Ectodermal cell (in vitro differentiated cells): ENCODE measurements around the gene UBE2L6.

Experiments
- H3K27ac ChIP-seq: 2 replicates; pipeline ENCODE4 v1.7.0; 2013; ENCODE audit warnings: mild to moderate bottlenecking, low read depth, low read length; ENCODE audit not compliant: insufficient read depth, poor library complexity, severe bottlenecking
- H3K27me3 ChIP-seq: 2 replicates; pipeline ENCODE4 v1.7.0; 2013; ENCODE audit warnings: mild to moderate bottlenecking, low read length; ENCODE audit not compliant: insufficient read depth, control insufficient read depth, poor library complexity, severe bottlenecking
- H3K36me3 ChIP-seq: one replicate; pipeline ENCODE4 v1.7.0; 2013; ENCODE audit warnings: low read length; ENCODE audit not compliant: control insufficient read depth, insufficient read depth
- H3K4me1 ChIP-seq: one replicate; pipeline ENCODE4 v1.7.0; 2013; ENCODE audit warnings: low read length; ENCODE audit not compliant: control insufficient read depth, insufficient read depth
- H3K4me3 ChIP-seq: 2 replicates; pipeline ENCODE4 v1.7.0; 2013; ENCODE audit warnings: low read depth, low read length, control low read depth; ENCODE audit not compliant: insufficient read depth
- H3K9me3 ChIP-seq: 2 replicates; pipeline ENCODE4 v1.7.0; 2013; ENCODE audit warnings: mild to moderate bottlenecking, low read length, moderate library complexity; ENCODE audit not compliant: control insufficient read depth
- WGBS, 2 experiments: methylation state at CpG; one replicate each; pipeline ENCODE4 v1.1.7; 2013; ENCODE audit warnings: missing lambda C conversion rate in 2 of 2; 5-methylcytosine and 5-hydroxymethylcytosine counted together

The UBE2L6 gene

DNA sequence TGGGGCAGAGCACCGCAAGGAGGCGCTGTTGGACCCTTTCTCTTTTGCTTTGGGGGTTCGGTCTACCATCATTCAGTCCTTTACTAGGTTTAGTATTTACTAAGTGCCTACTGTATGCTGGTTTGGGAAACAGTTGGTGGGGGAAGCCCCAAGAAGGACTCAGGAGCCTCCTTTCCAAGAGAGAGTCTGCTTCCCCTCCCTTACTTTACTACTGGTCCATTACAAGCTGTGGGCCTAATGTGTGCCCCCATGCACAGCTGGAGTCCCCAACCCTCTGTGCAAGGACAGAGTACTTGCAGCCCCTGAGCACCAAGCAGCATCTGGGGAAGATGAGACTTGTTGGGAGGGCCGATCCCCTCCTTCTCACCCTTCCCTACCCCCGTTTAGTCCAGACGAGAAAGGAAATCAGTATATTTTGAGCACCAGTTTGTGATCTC lies 876 bp upstream of the UBE2L6 start:
- no peaks in the 10 kb centered on the region for H3K9me3 ChIP-seq
- WGBS, 2 experiments = 30 to 39% methylated on average over 5 to 6 of the region's 6 CpGs

DNA sequence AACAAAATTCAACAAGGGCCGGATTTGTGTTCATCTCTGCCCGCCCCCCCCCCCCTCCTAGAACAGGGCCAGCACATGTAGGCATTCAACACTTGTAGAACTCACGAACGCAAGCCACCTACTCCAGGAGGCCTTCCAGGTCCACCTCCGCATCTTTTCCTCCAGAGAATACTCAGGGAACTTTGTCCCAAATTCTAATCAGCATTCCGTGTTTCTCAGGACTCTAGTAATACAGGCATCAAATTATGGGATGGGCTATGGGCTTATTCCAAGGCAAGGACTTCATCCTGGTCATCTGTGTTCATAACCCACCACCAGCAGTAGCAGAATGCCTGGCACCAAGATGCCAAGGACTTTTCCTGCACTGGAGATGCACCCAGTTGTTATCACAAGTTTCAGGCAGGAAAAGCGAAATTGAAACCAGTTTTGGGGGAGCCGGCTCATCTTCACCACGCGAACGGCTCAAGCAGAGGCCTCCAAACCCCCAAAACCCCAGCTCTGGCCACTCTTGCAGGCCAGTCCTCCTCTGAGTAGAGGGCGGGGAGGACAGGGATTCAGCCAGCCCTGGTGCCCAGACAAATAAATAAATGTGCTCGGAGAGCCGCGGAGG lies 462 bp downstream of the UBE2L6 start:
- no peaks in the 10 kb centered on the region for H3K36me3 ChIP-seq
- H3K27ac ChIP-seq = no peak overlapping the region
- no peaks in the 10 kb centered on the region for H3K27me3 ChIP-seq
- H3K9me3 ChIP-seq = no peaks in the 10 kb centered on the region
- 36 to 40% methylated on average over 14 to 15 of the region's 15 CpGs for WGBS, 2 experiments
- peaks cover 17% of the 10 kb centered on the region for H3K4me1 ChIP-seq
- H3K4me3 ChIP-seq = peak overlapping the region; percentile 82

More for the DNA sequence above, 876 bp upstream of the UBE2L6 start:
- no peaks in the 10 kb centered on the region for H3K27me3 ChIP-seq
- H3K4me3 ChIP-seq = peak overlapping the region; percentile 82
- peak overlapping the region; percentile 88 for H3K27ac ChIP-seq
- no peaks in the 10 kb centered on the region for H3K36me3 ChIP-seq
- H3K4me1 ChIP-seq = peaks cover 17% of the 10 kb centered on the region

DNA sequence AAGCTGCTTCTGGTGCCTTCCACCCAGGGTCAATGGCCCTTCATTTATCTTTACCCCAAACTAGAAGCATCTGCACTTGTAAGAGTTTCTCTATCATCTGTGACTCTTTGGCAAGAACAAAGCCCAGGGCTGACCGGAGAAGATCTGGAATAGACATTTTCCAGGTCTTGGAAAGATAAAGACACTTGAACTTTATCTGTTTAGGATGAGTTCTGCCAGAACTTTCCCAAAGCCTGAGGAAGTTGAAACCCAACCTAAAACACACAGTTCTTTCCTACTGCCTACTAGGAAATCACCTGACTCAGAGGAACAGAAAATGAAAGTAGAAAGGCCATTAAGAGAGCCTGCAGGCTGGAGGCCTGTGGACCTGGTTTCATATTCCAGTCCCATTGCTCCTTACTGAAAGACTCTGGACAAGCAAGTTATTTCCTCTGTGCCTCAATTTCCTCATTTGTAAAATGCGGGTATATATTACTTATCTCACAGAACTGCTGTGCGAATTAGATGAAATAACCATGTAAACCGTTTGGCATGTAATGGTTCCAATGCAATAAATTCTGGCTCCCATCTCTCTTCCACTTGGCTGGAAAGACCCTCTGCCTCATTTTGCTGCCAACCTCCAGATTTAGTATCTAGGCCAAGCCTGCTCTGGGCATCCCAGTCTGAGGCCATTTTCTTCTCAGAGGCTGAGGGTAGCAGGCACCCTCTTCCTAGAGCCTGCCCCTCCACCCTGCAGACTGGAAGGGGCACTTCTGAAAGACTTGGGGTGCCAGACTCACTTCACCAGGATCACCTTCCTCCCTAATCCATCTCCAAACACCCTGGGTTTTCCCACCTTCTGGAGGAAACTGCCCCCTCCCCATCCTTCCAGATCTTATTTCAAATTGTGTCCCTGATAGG lies 1.2 kb downstream of the UBE2L6 start:
- H3K36me3 ChIP-seq = no peaks in the 10 kb centered on the region
- peak overlapping the region; percentile 82 for H3K4me3 ChIP-seq
- no peaks in the 10 kb centered on the region for H3K9me3 ChIP-seq
- H3K27me3 ChIP-seq = no peaks in the 10 kb centered on the region
- no peak overlapping the region for H3K27ac ChIP-seq
- H3K4me1 ChIP-seq = peaks cover 17% of the 10 kb centered on the region
- WGBS, 2 experiments = 96 to 97% methylated on average over 4 of the region's 4 CpGs

DNA sequence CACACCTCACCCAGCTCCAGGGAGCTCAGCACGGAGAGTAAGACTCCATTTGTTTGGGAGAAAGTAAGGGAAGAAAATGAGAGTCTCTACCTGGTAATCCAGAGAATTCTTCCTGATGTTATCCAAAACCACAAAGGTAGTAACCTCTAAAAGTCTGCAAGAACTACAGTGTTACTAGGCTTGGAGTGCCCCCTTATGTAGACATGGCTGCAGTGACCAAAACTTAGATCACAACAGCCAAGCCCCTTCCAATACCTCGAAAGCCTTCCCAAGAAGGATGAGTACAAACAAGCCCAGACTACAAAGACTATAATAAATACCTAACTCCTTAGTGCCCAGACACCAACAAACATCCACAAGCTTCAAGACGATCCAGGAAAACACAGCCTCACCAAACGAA lies 4.9 kb downstream of the UBE2L6 start:
- Histone ChIP-seq H3K27ac (no peak overlapping the region), H3K4me1 (peaks cover 7% of the 10 kb centered on the region), H3K27me3 (no peaks in the 10 kb centered on the region), H3K4me3 (no peak overlapping the region), H3K36me3 (peaks cover 11% of the 10 kb centered on the region), H3K9me3 (no peaks in the 10 kb centered on the region)
- 72 to 79% methylated on average over 4 of the region's 4 CpGs for WGBS, 2 experiments

DNA sequence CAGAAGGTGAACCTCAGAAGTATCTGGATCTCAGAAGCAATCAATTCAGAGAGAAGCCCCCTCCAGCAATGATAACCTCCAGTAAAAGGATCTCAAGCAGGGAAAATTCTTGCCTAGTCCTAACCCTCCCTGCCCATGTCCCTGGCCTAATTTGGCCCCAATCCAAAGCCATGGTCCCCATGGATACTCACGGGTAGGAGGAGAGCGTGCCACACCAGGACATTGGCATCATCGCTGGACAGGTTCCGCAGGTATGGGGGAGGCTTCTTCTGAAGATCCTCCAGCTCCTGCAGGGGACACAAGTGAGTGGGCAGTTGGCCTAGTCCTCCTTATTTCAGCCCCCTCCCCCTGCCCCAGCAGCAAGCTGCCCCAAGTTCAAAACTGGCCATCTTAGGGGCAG lies 7.3 kb downstream of the UBE2L6 start:
- Histone ChIP-seq H3K27me3 (no peaks in the 10 kb centered on the region), H3K9me3 (no peaks in the 10 kb centered on the region), H3K4me3 (no peak overlapping the region), H3K4me1 (no peaks in the 10 kb centered on the region), H3K27ac (no peak overlapping the region), H3K36me3 (peaks cover 30% of the 10 kb centered on the region)
- 95 to 97% methylated on average over 4 of the region's 4 CpGs for WGBS, 2 experiments

DNA sequence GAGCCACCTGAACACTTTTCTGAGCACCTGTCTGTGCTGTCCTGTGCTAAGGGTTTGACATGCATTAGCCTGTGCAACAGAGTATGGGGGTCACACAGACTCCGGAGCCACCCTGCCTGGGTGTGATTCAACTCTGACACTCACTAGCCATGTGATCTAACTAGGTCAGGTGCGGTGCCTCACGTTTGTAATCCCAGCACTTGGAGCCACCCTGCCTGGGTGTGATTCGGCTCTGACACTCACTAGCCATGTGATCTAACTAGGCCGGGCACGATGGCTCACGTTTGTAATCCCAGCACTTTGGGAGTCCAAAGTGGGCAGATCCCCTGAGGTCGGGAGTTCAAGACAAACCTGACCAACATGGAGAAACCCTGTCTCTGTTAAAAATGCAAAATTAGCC lies 11.4 kb downstream of the UBE2L6 start:
- Histone ChIP-seq H3K4me1 (no peaks in the 10 kb centered on the region), H3K36me3 (peaks cover 49% of the 10 kb centered on the region), H3K9me3 (no peaks in the 10 kb centered on the region), H3K27ac (no peak overlapping the region), H3K4me3 (no peak overlapping the region), H3K27me3 (no peaks in the 10 kb centered on the region)
- WGBS, 2 experiments = 92 to 93% methylated on average over 8 of the region's 8 CpGs

DNA sequence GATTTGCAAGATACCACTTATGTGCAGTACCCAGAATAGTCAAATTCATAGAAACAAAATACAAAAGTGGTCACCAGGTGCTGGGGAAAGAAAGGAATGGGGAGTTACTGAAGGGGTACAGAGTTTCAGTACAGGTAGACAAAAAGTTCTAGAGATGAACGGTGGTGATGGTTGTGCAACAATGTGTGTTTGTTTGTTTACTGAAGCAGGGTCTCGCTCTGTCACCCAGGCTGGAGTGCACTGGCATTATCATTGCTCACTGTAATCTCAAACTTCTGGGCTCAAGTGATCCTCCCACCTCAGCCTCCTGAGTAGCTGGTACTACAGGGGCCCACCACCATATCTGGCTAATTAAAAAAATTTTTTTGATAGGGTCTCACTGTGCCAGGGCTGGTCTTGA lies 12.1 kb downstream of the UBE2L6 start:
- WGBS, 2 experiments = 90 to 100% methylated on average over 2 of the region's 2 CpGs
- Histone ChIP-seq H3K36me3 (peaks cover 50% of the 10 kb centered on the region), H3K9me3 (no peaks in the 10 kb centered on the region), H3K4me1 (no peaks in the 10 kb centered on the region), H3K4me3 (no peak overlapping the region), H3K27me3 (no peaks in the 10 kb centered on the region), H3K27ac (no peak overlapping the region)

DNA sequence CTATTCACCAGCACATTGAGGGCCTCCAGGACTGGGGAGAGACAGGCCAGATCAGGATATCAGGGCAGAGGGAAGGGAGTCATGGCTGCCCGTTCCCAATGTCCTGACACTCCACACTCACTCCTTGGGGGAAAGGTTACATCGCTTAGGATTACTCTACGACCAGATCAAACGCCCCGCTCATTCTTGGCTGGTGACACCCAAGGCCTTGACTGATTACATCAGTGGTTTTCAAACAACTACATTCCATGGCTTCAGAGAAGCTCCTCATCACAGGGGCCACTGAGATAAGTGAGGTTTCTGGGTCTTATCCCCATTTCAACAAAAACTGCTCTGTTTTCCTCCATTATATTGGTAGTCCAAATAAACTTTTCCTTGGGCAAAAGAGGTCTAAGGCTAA lies 15.0 kb downstream of the UBE2L6 start:
- no peaks in the 10 kb centered on the region for H3K9me3 ChIP-seq
- H3K27me3 ChIP-seq = no peaks in the 10 kb centered on the region
- peaks cover 2% of the 10 kb centered on the region for H3K4me1 ChIP-seq
- no peak overlapping the region for H3K4me3 ChIP-seq
- H3K27ac ChIP-seq = no peak overlapping the region
- peaks cover 46% of the 10 kb centered on the region for H3K36me3 ChIP-seq
- WGBS, 2 experiments = 90 to 95% methylated on average over 5 of the region's 5 CpGs

DNA sequence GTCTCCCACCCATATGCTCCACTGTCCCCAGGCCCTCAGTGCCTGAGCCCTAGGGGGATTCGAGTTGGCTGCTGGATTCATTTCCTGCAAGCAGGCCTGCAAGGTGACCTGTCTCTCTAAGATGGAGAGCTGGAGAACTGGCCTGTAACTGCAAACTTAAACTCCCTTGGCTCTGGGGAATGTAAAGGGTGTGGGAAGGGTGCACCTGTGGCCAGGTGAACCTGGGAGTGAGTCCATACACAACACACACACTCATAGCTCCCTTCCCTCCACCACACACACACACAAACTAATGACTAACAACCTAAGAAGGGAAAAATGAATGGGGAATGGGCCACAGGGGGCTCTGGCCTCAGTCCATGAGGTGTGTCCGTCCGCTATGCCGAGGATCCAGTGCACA lies 15.5 kb downstream of the UBE2L6 start:
- no peak overlapping the region for H3K4me3 ChIP-seq
- H3K9me3 ChIP-seq = no peaks in the 10 kb centered on the region
- no peaks in the 10 kb centered on the region for H3K27me3 ChIP-seq
- H3K36me3 ChIP-seq = peaks cover 42% of the 10 kb centered on the region
- H3K4me1 ChIP-seq = peaks cover 3% of the 10 kb centered on the region
- WGBS, 2 experiments = 96 to 97% methylated on average over 4 of the region's 4 CpGs
- no peak overlapping the region for H3K27ac ChIP-seq

DNA sequence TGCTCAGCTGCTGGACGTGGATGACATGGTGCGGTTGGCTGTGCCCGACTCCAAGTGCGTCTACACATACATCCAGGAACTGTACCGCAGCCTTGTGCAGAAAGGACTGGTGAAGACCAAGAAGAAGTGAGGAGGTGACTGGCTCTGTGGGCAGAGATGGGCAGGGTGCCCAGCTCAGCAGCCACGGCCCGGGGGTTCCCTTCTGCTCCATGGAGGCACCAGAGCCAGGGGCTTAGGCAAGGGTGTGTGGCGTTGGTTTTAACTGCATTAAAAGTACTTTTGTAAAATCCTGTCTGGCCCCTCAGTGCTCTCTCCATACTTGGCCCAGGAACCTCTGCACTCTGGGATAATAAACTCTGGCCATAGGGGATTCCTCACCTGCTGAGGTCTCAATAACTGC lies 17.5 kb downstream of the UBE2L6 start:
- H3K36me3 ChIP-seq = peaks cover 26% of the 10 kb centered on the region

More for the DNA sequence above, 17.5 kb downstream of the UBE2L6 start:
- Histone ChIP-seq H3K27me3 (no peaks in the 10 kb centered on the region), H3K9me3 (no peaks in the 10 kb centered on the region), H3K4me1 (peaks cover 3% of the 10 kb centered on the region), H3K27ac (no peak overlapping the region), H3K4me3 (no peak overlapping the region)
- 88 to 89% methylated on average over 8 of the region's 8 CpGs for WGBS, 2 experiments
